Measurements from ENCODE around the gene FOXK1.

GRCh38 chr7:4796453-4796852 lies 114.4 kb downstream of the FOXK1 start:
- TF ChIP-seq CTCF (IDR thresholded peaks at IDR 0.05) = no peak
- no peak for TF ChIP-seq EP300 (IDR thresholded peaks at IDR 0.05)

Data from ovary (tissue), 3 donors.